GM19043 (cell line): ENCODE measurements around the gene LRRC23.

Experiments
- ATAC-seq: cut with Tn5 transposase; IDR thresholded peaks from one replicate; pipeline ENCODE4 v1.9.1; 2021; ENCODE audit warnings: low read depth; ENCODE audit not compliant: unreplicated experiment

LRRC23 gene

DNA sequence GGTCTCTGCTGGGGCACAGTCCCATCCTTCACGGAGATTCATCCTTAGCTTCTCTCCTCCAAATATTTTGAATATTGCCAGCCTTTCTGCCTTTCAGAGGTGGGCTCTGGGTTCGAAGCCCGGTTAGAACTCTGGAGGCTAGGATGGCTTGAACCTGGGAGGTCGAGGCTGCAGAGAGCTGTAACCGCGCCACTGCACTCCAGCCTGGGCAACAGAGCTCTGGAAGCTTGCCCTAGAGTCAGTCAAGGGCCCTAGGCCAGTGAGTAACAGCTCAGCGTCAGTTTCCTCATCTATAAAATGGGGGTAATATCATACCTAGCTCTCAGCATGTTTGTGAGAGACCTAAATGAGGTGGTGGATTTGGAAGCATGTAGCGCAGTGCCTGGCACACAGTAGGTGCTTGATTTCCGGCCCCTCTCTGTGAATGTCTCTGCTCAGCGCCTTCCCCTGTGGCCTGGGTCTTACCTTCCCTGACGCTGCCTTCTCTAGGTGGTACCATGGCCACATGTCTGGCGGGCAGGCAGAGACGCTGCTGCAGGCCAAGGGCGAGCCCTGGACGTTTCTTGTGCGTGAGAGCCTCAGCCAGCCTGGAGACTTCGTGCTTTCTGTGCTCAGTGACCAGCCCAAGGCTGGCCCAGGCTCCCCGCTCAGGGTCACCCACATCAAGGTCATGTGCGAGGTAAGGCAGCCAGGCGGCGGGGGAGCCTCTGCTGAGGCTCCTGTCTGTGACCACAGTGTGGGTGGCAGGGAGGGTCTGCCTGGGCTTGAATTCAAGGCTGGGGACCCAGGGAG, 49.9 kb downstream of the LRRC23 start:
- ATAC-seq: no peak

DNA sequence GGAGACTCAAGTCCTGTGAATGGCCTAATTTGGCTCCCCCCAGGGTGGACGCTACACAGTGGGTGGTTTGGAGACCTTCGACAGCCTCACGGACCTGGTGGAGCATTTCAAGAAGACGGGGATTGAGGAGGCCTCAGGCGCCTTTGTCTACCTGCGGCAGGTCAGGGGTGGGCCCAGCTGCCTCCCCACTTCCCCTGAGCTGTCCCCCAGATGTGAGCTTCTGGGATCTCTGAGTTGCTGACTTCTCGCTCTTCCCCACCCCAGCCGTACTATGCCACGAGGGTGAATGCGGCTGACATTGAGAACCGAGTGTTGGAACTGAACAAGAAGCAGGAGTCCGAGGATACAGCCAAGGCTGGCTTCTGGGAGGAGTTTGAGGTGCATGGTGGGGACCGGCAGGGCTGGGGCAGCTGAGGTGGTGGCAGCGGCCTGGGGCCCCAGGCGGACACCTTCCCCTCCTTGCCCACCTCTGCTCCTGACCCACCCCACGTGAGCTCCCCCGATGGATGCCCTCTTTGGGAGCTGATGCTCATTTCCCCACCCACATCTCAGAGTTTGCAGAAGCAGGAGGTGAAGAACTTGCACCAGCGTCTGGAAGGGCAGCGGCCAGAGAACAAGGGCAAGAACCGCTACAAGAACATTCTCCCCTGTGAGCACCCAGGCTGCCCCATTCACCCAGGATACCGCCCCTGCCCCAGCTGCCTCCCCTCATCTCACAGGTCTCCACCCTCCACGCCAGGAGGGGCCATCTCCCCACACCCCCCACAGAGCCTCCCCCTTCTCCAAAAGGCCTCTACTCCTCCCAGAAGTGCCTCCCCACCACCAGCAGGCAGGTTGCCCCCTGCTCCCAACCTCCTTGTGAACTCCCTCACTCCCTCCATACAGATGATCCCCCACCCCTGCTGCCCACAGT, 50.7 kb downstream of the LRRC23 start:
- ATAC-seq: no peak

DNA sequence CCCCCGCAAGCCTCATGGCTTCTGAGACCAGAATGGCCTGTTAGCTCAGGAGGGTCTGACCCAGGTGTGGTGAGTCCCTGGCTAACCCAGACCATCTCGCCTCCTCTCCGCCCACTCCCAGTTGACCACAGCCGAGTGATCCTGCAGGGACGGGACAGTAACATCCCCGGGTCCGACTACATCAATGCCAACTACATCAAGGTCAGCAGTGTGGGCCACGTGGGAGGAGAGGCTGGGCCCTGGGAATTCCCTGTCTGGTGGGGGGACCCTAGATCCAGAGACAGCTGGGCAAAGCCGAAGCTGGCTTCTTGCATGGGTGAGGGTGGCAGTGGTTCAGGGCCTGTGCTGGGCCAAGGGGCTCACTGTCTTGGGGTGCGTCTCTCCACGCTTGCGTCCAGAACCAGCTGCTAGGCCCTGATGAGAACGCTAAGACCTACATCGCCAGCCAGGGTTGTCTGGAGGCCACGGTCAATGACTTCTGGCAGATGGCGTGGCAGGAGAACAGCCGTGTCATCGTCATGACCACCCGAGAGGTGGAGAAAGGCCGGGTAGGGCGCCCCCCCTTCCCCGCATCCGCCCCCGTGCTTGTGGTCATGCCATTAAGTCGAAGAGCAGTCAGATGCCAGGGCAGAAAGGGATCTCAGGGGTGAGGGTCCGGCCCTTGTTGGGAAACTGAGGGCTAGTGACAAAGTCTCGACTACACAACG, 51.6 kb downstream of the LRRC23 start:
- ATAC-seq: no peak

DNA sequence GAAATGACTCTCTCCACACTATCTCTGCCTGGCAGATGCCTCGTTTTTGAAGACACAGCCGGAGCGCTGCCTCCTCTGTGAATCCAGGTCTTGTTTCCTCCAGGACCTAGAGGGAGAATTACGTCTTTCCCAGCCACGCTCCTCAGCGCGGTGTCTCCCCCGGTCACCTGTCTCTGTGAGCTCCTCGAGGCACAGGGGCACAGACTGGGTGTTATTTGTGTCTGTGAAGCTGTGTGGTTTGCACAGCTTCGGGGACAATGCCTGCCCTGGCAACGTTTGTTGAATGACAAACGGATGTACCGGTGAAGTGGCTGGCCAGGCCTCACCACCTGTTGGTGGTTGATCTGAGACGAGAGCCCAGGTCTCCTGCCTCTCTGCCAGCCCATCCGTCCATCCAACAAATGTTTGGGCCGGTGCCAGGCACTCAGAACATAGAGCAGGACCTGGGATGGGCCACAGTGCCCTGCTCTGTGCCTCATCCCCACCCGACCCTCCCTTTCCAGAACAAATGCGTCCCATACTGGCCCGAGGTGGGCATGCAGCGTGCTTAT, 52.6 kb downstream of the LRRC23 start:
- ATAC-seq: no peak

DNA sequence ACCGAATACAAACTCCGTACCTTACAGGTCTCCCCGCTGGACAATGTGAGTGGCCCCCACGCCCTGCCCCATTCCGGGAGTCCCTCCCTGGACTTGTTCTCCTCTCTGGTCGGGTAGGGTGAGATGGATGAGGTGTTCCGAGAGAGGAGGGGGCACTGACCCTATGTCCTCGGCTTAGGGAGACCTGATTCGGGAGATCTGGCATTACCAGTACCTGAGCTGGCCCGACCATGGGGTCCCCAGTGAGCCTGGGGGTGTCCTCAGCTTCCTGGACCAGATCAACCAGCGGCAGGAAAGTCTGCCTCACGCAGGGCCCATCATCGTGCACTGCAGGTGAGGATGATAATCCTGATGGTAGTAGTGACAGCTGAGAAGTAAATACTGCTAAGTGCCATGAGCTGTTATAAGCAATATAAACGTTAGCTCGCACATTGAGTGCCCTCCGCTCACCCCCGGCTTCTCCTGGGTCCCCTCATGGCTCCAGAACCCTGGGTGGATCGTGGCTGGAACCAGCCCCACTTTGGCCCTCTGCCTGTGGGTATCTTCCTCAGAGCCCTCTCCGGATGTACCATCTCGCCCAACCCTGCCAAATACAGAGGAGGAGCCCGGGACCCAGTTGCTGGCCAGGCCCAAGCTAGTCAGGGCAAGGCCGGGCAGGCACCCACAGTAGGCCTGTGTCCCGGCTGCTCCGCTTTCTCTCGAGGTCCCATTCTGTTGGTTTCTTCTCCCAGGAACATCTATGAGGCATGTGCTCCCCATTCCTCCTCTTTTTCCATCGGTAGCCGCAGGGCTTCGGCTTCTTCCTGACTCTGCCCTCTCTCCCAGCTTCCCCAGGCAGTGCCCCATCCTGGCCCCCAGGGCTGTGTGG, 53.4 kb downstream of the LRRC23 start:
- ATAC-seq: no peak

DNA sequence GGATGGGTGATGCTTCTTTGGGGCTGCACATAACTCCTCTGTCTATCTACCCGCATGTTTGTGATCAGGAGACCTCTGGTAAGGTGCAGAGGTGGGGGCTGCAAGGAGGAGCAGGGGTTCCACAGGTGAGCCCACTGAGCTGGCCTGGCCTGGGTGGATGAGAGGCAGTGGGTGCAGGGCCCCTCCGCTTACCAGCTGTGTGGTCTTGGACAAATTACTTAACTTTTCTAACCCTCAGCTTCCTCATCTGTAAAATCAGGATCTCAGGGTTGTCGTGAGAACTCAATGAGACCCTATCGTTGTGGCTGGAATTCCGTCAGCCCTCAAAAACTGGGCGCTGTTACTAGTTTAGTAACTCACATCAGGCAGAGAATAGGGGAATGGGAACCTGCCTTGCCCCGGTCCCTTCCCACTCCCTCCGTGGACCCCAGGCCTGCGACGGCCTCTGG, 54.0 kb downstream of the LRRC23 start:
- no peak for ATAC-seq

DNA sequence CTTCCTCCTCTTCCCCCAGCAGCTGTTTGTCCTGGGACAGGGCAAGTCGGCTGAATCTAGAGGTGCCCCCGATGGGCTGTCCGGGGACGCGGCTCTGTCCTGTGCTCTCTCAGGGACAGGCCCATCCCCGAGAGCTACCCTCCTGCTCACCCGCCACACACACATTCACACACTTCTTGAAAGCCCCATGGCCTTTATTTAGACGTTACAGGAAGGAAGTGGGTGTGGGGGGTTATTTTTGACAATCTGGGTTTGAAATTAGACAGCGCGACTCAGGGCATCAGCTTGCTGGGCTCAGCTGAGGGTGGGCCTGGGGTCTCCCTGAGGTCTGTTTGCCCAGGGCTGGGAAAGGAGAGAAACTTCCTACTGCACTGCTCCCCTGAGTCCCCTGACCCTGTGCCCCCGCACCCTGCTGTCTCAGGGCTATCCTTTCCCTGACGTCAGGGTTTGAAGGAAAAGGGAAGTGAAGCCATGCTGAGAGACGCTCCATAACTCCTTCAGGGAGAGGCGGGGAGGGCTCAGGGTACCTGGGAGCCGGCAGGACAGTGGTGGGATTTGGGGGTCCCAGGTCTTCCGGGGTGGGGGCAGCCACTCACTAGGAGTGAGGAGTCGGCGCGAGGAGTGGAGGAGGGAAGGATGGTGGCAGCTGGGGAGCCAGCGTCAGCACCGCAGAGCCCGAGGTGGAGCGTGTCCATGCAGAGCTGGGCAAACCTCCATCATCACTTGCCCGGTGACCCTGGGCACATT, 54.6 kb downstream of the LRRC23 start:
- ATAC-seq: peak; percentile 53

DNA sequence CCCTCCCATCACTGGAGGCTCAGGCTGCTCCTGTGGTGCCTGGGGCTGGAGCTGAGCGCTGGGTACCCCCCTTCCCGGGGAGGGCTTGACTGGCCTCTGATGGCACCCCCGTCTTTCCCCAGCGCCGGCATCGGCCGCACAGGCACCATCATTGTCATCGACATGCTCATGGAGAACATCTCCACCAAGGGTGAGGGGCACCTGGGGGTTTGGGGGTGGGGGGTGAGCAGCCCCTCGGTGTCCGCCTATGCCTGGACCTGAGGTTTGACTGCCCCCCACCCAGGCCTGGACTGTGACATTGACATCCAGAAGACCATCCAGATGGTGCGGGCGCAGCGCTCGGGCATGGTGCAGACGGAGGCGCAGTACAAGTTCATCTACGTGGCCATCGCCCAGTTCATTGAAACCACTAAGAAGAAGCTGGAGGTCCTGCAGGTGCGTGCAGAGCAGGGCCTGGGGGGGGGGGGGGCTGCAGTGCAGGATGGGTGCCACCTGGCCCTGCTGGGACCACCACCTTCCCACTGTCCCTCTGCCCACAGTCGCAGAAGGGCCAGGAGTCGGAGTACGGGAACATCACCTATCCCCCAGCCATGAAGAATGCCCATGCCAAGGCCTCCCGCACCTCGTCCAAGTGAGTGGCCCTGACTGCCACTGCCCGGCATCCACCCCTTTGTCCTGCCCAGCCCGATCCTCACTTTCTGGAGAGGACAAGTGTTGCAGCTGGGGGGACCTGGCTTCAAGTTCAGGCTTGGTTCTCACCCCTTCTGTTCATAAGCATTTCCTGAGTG, 55.4 kb downstream of the LRRC23 start:
- ATAC-seq: no peak

DNA sequence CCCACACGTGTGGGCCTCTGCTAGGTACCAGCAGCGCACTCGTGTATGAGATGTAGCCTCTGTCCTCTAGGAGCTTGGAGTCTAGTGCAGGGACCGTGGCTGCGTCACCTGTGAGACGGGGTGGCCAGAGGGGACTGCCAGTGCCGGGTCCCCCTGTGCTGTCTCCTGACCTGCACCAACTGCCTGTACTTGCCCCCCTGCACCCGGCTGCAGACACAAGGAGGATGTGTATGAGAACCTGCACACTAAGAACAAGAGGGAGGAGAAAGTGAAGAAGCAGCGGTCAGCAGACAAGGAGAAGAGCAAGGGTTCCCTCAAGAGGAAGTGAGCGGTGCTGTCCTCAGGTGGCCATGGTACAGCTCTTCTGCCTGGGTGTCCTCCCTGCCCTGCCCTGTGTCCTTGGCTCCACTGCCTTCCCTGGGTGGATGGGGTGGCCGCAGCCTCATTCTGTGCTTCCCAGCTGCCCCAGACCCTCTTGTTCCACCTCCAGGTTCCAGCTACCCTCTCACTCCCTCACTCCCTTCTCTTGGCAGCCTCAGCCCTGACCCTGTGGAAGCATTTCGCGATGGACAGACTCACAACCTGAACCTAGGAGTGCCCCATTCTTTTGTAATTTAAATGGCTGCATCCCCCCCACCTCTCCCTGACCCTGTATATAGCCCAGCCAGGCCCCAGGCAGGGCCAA, 56.1 kb downstream of the LRRC23 start:
- no peak for ATAC-seq

DNA sequence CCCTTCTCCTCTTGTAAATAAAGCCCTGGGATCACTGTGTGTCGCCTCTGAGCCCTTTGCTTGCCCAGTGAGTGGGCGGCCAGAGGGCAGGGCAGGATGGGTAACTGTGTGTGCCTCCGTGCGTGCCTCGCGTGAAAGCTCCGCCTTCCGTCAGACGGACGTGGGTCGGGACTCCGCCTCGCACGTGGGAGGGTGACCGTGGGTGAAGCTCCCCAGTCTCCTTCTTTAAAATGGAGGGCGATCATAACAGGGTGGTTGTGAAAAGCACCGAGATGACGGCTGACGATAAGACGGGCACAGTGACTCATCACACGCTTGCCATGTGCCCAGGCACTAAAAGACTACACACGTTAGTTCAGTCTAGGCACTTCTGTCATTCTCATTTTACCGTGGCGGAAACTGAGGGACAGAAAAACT, 56.7 kb downstream of the LRRC23 start:
- ATAC-seq: no peak

DNA sequence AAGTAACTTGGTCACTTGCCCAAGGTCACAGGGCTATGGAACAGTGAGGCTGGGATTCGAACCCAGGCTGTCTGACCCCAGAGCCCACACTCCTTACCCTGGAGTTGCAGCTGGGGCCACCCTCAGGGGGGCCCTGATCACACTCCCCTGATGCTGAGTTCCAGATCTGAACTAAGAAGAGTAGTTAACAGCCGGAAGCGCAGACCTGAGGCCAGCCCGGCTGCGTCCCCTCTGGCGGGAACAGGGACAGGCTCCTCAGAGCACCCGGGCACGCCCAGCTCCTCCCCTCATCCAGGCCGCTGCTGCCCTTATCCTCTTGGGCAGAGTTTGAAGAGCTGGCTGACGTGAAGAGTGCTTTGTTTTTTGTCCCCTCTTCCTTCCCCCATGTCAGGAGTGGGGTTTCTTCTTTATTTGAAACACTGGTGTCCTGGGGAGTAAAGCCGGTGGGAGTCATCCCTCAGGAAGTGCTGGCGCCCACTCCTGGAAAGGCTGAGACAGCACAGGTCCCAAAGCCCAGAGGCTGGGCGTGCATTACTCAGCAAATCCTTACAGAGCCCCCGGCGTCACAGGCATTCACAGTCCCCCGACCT, 57.2 kb downstream of the LRRC23 start:
- ATAC-seq: no peak

DNA sequence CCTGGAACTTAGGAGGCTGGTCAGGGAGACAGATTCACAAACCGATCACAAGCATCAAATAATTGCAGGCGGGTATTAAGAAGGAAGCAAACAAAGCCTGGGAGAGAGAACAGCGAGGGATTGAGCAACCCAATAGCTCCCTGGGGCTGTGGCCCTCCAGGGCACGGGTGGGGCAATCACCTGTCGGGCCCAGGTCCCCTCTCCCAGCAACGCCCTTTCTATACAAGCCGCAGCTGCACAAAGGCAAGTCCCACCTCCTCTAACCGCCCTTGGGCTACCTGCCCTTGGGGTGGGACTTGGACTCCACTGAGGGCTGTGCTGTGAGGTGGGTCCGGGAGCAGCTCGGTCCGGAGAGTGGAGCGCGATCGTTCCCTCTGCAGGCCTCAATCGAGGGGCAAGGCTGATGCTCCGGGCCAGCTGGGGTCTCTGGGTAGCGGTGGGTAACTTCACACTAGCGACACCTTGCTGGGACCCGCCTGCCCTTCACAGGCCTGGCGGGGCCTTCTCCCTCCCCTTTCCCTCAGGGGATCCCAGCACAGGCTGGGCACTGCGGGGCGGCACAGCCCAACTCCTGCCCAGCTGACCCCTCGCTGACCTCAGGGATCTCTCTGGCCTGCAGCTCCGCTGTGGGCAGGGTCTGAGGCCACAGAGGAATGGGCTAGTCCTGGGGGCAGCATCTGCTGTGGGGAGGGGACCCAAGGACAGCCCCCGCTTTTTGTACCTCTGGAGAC, 57.8 kb downstream of the LRRC23 start:
- ATAC-seq: no peak

DNA sequence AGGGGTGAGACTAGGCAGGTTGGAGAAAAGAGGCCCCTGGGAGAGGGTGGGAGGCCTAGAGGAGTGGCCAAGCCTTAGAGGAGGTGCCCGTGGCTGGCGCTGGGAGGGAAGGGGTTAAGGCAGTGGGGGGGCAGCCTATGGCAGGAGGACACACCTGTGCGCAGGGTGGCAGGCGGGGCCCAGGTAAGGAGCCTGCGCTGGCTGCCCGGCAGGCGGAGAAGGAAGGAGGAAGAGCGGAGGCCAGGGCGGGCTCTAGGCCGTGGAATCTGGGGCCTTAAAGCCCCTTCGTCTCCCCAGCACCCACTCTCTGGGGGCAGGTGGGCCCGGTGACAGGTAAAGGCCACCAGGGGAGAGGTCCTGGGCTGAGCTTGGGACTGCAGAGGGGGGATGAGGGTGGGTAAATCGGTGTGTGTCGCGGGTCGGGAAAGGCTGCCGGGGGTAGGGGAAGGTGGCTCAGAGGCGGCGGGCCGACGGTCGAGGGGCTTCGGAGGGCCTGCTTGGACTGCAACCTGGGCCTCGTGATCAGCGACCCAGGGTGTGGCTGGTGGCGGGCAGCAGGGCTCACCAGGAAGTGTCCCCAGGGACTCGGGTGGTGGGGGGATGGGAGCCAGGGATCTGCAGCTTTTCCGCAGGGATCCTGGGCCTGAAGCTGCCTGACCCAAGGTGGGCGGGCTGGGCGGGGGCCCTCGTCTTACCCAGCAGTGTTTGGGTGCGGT, 58.6 kb downstream of the LRRC23 start:
- no peak for ATAC-seq
